Spleen (tissue), 7 donors: ENCODE data around the gene GNG7.
"Not testable (repeated sequence)": the region's sequence is repeated elsewhere in the genome, so short reads cannot be mapped to it uniquely, and the experiment has no call there.

Source experiments
- CTCF ChIP-seq, 11 experiments: fragments of 200-600 bp in 7 of 11; fragments of 450-650 bp in 4 of 11; sonication (generic) in 4 of 11; IDR thresholded peaks in 8 of 11; conservative IDR thresholded peaks in 3 of 11; 1 replicate in 7 of 11; 2 replicates in 4 of 11; pipeline versions ENCODE4 v1.4.0 to v1.8.0; 2016 to 2021; ENCODE audit warnings: antibody characterized with exemption in 11 of 11, inconsistent platforms in 4 of 11, mild to moderate bottlenecking in 1 of 11
- POLR2A ChIP-seq, 3 donors: fragments of 450-650 bp; IDR thresholded peaks; one replicate each; pipeline ENCODE4 v1.5.1; 2017; ENCODE audit warnings: antibody characterized with exemption in 3 of 3, mild to moderate bottlenecking in 1 of 3
- POLR2AphosphoS5 ChIP-seq, 3 donors: sonication (generic); formaldehyde crosslinking; IDR thresholded peaks; one replicate each; pipeline ENCODE4 v1.5.1; 2017; ENCODE audit warnings: antibody characterized with exemption in 3 of 3
- donor health status: DM: no; HTN: no; CAD: no; lungs with moderate emphysema.
- donor health status: DM: no; HTN: no; CAD: no.
- donor health status: DM: no; HTN: no; CAD: no.

GRCh38 chr19:2493448-2493847 is 209.0 kb downstream of the GNG7 start:
- not testable (repeated sequence) for TF ChIP-seq CTCF (IDR thresholded peaks at IDR 0.05 in 8 of 11, conservative IDR thresholded peaks at IDR 0.05 in 3 of 11); POLR2A (IDR thresholded peaks at IDR 0.05); POLR2AphosphoS5 (IDR thresholded peaks at IDR 0.05)
